Fibroblast of lung (primary cell): ENCODE measurements around the gene CAPN14. TPM values are rescaled to one million over a fixed set of nuclear protein-coding genes. Genes with fewer than 3 reads are reported as not detected.
A peak's percentile ranks its signal among the peaks of the same experiment; 100 is the strongest.

Experiments
- DNase-seq, 2 donors: peaks; one replicate each; pipeline versions ENCODE4 v3.0.0 to v3.0.0-alpha.2; 2010; ENCODE audit warnings: low read depth in 2 of 2
- H2AFZ ChIP-seq: 2 replicates; pipeline ENCODE4 v1.5.1; 2012; ENCODE audit warnings: low read length, control low read depth, inconsistent platforms
- H3K27ac ChIP-seq: 2 replicates; pipeline ENCODE4 v1.5.1; 2011; ENCODE audit warnings: low read length, control low read depth; ENCODE audit not compliant: insufficient read depth
- H3K27me3 ChIP-seq: 2 replicates; pipeline ENCODE4 v1.5.1; 2011; ENCODE audit warnings: mild to moderate bottlenecking, low read length; ENCODE audit not compliant: control insufficient read depth, insufficient read depth
- H3K36me3 ChIP-seq: 2 replicates; pipeline ENCODE4 v1.5.1; 2011; ENCODE audit warnings: low read length; ENCODE audit not compliant: control insufficient read depth, insufficient read depth
- H3K4me1 ChIP-seq: 2 replicates; pipeline ENCODE4 v1.5.1; 2011; ENCODE audit warnings: low read length; ENCODE audit not compliant: control insufficient read depth, insufficient read depth; ENCODE audit errors: extremely low read depth
- H3K4me2 ChIP-seq: 2 replicates; pipeline ENCODE4 v1.5.1; 2011; ENCODE audit warnings: low read length, control low read depth; ENCODE audit not compliant: insufficient read depth; ENCODE audit errors: extremely low read depth
- H3K4me3 ChIP-seq, 4 experiments: fragments of 200-600 bp in 1 of 4; sonication (generic) in 1 of 4; replicated peaks in 1 of 4; 2 replicates each; pipeline ENCODE4 v1.5.1; 2011 to 2016; ENCODE audit warnings: low read length in 4 of 4, low read depth in 3 of 4, mild to moderate bottlenecking in 3 of 4, control low read depth in 2 of 4, inconsistent platforms in 1 of 4, mixed read lengths in 1 of 4; ENCODE audit not compliant: insufficient read depth in 1 of 4; ENCODE audit errors: control extremely low read depth in 1 of 4
- H3K79me2 ChIP-seq: 2 replicates; pipeline ENCODE4 v1.5.1; 2012; ENCODE audit warnings: mild to moderate bottlenecking, low read length, inconsistent platforms; ENCODE audit not compliant: control insufficient read depth, insufficient read depth
- H3K9ac ChIP-seq: 2 replicates; pipeline ENCODE4 v1.5.1; 2011; ENCODE audit warnings: mild to moderate bottlenecking, low read length, control low read depth; ENCODE audit not compliant: insufficient read depth
- H3K9me3 ChIP-seq: 2 replicates; pipeline ENCODE4 v1.5.1; 2012; ENCODE audit warnings: low read depth, low read length; ENCODE audit not compliant: control insufficient read depth, insufficient read depth
- H4K20me1 ChIP-seq: 2 replicates; pipeline ENCODE4 v1.5.1; 2011; ENCODE audit warnings: low read length; ENCODE audit not compliant: control insufficient read depth, insufficient read depth; ENCODE audit errors: extremely low read depth
- EZH2 ChIP-seq: IDR thresholded peaks from 2 replicates; pipeline ENCODE4 v1.5.1; 2012; ENCODE audit warnings: low read length, control low read depth, mild to moderate bottlenecking; ENCODE audit errors: missing control alignments
- polyA plus RNA-seq, 2 donors: library from polyadenylated mRNA; depleted of rRNA in 1 of 2; stranded (reverse) in 1 of 2; unstranded in 1 of 2; fragments of >200 nt; gene quantifications; 2 replicates each; pipeline ENCODE4 v1.2.1, GENCODE V29; 2011 to 2012; ENCODE audit warnings: missing spikeins in 1 of 2
- total RNA-seq: library from RNA; depleted of rRNA; stranded (reverse); fragments of >200 nt; gene quantifications from 2 replicates; pipeline ENCODE4 v1.2.1, GENCODE V29; 2014
- TF ChIP-seq, protein P1 (sequence below), 2 donors: IDR thresholded peaks in 1 of 2; conservative IDR thresholded peaks in 1 of 2; 1 replicate in 1 of 2; 2 replicates in 1 of 2; pipeline ENCODE4 v1.5.1; 2011 to 2012; ENCODE audit warnings: low read length in 2 of 2, control low read depth in 1 of 2, inconsistent platforms in 1 of 2, low read depth in 1 of 2, mild to moderate bottlenecking in 1 of 2

Gene CAPN14
- total and polyA plus RNA-seq, 2 donors (not counting 1 experiment from before 2014, with no cell fraction given) = 0.05 to 0.17 TPM

DNA sequence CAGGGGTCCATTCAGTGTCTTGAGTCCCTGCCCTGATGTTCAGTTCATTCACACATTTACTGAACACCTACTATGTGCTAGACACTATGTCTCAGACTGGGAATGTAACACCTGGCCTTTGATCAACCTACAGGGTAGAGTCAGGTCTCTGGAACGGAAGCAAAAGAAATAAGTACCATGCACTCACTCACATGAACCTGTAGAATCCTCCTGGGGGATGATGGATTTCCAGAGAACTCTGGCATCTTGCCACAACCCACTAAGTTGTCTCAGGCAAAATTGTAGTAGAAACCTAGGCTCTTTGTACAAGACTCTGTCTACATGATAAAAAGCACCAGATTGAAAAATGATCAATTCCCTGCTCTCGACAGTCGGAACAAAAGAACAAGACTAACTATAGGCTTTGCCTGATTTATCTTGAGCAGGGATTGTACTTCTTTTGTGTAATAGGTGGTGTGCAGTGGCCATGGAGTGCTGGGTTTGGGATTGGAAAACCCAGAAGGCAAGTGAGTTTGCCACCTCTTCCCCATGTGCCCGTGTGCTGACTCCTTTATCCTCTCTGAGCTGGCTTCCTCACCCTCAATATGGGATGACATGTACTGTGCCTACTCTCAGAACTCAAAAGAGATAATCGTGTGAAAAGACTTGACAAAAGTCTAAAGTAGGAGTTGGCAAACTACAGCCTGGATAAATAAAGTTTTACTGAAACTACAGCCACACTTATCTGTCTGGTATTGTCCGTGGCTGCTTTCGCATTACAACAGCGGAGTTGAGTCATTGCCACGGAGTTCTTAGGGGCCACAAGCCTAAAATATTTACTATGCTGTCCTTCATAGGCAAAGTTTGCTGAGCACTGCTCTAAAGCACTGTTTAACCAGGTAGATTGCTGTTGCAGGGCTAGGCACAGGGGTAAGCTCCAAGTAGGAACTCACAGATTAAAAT lies 4.4 kb downstream of the CAPN14 start:
- no peak overlapping the region for H2AFZ ChIP-seq
- no peaks in the 10 kb centered on the region for H3K27me3 ChIP-seq
- peak in 1 of 2 donors; percentile 39 for DNase-seq
- no peak overlapping the region for H3K4me2 ChIP-seq
- H3K27ac ChIP-seq = no peak overlapping the region
- H3K9ac ChIP-seq = no peak overlapping the region
- H3K79me2 ChIP-seq = no peaks in the 10 kb centered on the region
- no peaks in the 10 kb centered on the region for H4K20me1 ChIP-seq
- H3K9me3 ChIP-seq = no peaks in the 10 kb centered on the region
- TF ChIP-seq, protein P1, sequence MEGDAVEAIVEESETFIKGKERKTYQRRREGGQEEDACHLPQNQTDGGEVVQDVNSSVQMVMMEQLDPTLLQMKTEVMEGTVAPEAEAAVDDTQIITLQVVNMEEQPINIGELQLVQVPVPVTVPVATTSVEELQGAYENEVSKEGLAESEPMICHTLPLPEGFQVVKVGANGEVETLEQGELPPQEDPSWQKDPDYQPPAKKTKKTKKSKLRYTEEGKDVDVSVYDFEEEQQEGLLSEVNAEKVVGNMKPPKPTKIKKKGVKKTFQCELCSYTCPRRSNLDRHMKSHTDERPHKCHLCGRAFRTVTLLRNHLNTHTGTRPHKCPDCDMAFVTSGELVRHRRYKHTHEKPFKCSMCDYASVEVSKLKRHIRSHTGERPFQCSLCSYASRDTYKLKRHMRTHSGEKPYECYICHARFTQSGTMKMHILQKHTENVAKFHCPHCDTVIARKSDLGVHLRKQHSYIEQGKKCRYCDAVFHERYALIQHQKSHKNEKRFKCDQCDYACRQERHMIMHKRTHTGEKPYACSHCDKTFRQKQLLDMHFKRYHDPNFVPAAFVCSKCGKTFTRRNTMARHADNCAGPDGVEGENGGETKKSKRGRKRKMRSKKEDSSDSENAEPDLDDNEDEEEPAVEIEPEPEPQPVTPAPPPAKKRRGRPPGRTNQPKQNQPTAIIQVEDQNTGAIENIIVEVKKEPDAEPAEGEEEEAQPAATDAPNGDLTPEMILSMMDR (conservative IDR thresholded peaks at IDR 0.05 in 1 of 2, IDR thresholded peaks at IDR 0.05 in 1 of 2; ENCODE audit: low read depth in 1 of 2, low read length in 2 of 2) = no peak
- TF ChIP-seq EZH2 = no peak
- no peaks in the 10 kb centered on the region for H3K36me3 ChIP-seq
- H3K4me3 ChIP-seq = no peak overlapping the region
- no peaks in the 10 kb centered on the region for H3K4me1 ChIP-seq

DNA sequence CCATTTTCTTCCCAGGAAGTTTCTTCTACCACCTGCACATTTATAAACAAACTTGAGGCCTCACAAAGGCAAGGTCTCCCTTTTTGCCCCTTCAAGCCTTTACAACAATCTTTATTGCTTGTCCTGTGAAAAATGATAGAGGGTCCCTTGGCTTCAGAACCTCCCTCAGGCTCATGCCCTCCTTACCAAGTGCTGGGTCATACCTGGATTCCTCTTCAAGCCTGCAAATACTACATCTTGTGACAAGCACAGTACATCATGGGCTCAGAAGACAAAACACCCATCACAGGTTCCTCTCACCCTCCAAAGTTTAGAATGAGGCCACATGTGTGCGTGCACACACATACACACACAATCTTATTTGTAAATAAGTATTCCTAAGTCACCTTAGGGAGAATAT lies 9.1 kb downstream of the CAPN14 start:
- DNase-seq = no peak
- H3K4me1 ChIP-seq = no peaks in the 10 kb centered on the region
- no peak overlapping the region for H2AFZ ChIP-seq
- H3K79me2 ChIP-seq = no peaks in the 10 kb centered on the region
- no peak overlapping the region for H3K27ac ChIP-seq
- H3K9ac ChIP-seq = no peak overlapping the region
- H3K27me3 ChIP-seq = no peaks in the 10 kb centered on the region
- H3K4me3 ChIP-seq = no peak overlapping the region
- H3K9me3 ChIP-seq = no peaks in the 10 kb centered on the region
- no peaks in the 10 kb centered on the region for H3K36me3 ChIP-seq
- no peaks in the 10 kb centered on the region for H4K20me1 ChIP-seq
- H3K4me2 ChIP-seq = no peak overlapping the region
- TF ChIP-seq, protein P1 (conservative IDR thresholded peaks at IDR 0.05 in 1 of 2, IDR thresholded peaks at IDR 0.05 in 1 of 2; ENCODE audit: low read depth in 1 of 2, low read length in 2 of 2) = no peak
- TF ChIP-seq EZH2 = no peak

DNA sequence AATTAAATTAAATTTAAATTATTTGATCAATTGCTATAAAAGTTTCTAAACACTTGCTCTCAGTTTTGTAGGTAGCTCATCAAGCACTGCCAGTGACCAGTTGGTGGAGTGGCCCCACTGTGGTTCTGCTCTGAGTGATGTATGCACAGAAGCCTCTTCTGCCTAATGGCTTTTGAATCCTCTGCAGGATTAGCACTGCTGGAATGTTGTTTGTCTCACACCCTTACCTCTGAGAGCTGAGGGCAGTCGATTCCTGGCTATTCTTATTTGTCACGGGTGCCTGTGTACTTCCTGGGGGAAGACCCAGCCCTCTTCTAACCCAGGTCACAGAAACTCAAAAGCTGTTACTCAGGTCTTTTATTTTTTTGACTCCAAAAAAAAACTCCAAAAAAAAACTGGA lies 9.5 kb downstream of the CAPN14 start:
- Histone ChIP-seq H3K9me3 (no peaks in the 10 kb centered on the region), H3K27ac (no peak overlapping the region), H4K20me1 (no peaks in the 10 kb centered on the region), H3K9ac (no peak overlapping the region), H3K27me3 (no peaks in the 10 kb centered on the region), H3K4me2 (no peak overlapping the region), H2AFZ (no peak overlapping the region), H3K4me1 (no peaks in the 10 kb centered on the region), H3K4me3 (no peak overlapping the region), H3K36me3 (no peaks in the 10 kb centered on the region), H3K79me2 (no peaks in the 10 kb centered on the region)
- DNase-seq = no peak
- TF ChIP-seq EZH2 = no peak
- TF ChIP-seq, protein P1 (conservative IDR thresholded peaks at IDR 0.05 in 1 of 2, IDR thresholded peaks at IDR 0.05 in 1 of 2; ENCODE audit: low read depth in 1 of 2, low read length in 2 of 2) = no peak
